Mesenchymal stem cell (in vitro differentiated cells and primary cell): ENCODE results near the gene MEIOSIN.
"Not testable (repeated sequence)": the region's sequence is repeated elsewhere in the genome, so short reads cannot be mapped to it uniquely, and the experiment has no call there.

Experiments
- DNase-seq: peaks from one replicate; pipeline ENCODE4 v3.0.0-alpha.2; 2013
- H2AFZ ChIP-seq: one replicate; pipeline ENCODE4 v1.6.1; 2013; ENCODE audit warnings: low read depth, mild to moderate bottlenecking, control low read depth, inconsistent platforms, low read length, moderate library complexity
- H2AK5ac ChIP-seq: 2 replicates; pipeline ENCODE4 v1.6.1; 2013; ENCODE audit warnings: low read length, moderate library complexity, mild to moderate bottlenecking, inconsistent platforms; ENCODE audit not compliant: severe bottlenecking
- H2BK120ac ChIP-seq: one replicate; pipeline ENCODE4 v1.6.1; 2013; ENCODE audit warnings: low read depth, mild to moderate bottlenecking, inconsistent platforms, low read length, moderate library complexity
- H2BK12ac ChIP-seq, 2 experiments: one replicate each; pipeline ENCODE4 v1.6.1; 2013; ENCODE audit warnings: inconsistent platforms in 2 of 2, low read length in 2 of 2, mild to moderate bottlenecking in 2 of 2, moderate library complexity in 2 of 2, control low read depth in 1 of 2
- H2BK15ac ChIP-seq: one replicate; pipeline ENCODE4 v1.6.1; 2013; ENCODE audit warnings: mild to moderate bottlenecking, low read depth, inconsistent platforms; ENCODE audit not compliant: poor library complexity, severe bottlenecking
- H2BK5ac ChIP-seq: 2 replicates; pipeline ENCODE4 v1.6.1; 2013; ENCODE audit warnings: low read depth, mild to moderate bottlenecking, low read length, control low read depth, inconsistent platforms; ENCODE audit not compliant: poor library complexity, severe bottlenecking
- H3K14ac ChIP-seq, 2 experiments: one replicate each; pipeline ENCODE4 v1.6.1; 2013; ENCODE audit warnings: inconsistent platforms in 2 of 2, low read length in 2 of 2, control low read depth in 1 of 2, mild to moderate bottlenecking in 1 of 2, moderate library complexity in 1 of 2
- H3K18ac ChIP-seq, 2 experiments: one replicate each; pipeline ENCODE4 v1.6.1; 2013; ENCODE audit warnings: inconsistent platforms in 2 of 2, low read length in 2 of 2, control low read depth in 1 of 2, low read depth in 1 of 2, mild to moderate bottlenecking in 1 of 2
- H3K23ac ChIP-seq, 2 experiments: one replicate each; pipeline ENCODE4 v1.6.1; 2013; ENCODE audit warnings: inconsistent platforms in 2 of 2, low read length in 2 of 2, mild to moderate bottlenecking in 2 of 2, moderate library complexity in 2 of 2, control low read depth in 1 of 2
- H3K27ac ChIP-seq: 2 replicates; pipeline ENCODE4 v1.5.1; 2013; ENCODE audit warnings: mild to moderate bottlenecking, moderate library complexity, low read length, control low read depth, inconsistent platforms; ENCODE audit not compliant: poor library complexity, severe bottlenecking
- H3K27me3 ChIP-seq, 2 experiments: 2 replicates each; pipeline versions ENCODE4 v1.6.1 to v1.7.0; 2013; ENCODE audit warnings: low read length in 2 of 2, mild to moderate bottlenecking in 2 of 2, moderate library complexity in 2 of 2, control low read depth in 1 of 2, inconsistent platforms in 1 of 2; ENCODE audit not compliant: control insufficient read depth in 1 of 2, insufficient read depth in 1 of 2
- H3K36me3 ChIP-seq, 2 experiments: 2 replicates each; pipeline versions ENCODE4 v1.6.1 to v1.7.0; 2013; ENCODE audit warnings: low read length in 2 of 2, control low read depth in 1 of 2, inconsistent platforms in 1 of 2, low read depth in 1 of 2, mild to moderate bottlenecking in 1 of 2; ENCODE audit not compliant: insufficient read depth in 2 of 2, control insufficient read depth in 1 of 2
- H3K4ac ChIP-seq, 2 experiments: one replicate each; pipeline ENCODE4 v1.6.1; 2013; ENCODE audit warnings: inconsistent platforms in 2 of 2, low read length in 2 of 2, mild to moderate bottlenecking in 2 of 2, moderate library complexity in 2 of 2, control low read depth in 1 of 2, low read depth in 1 of 2
- H3K4me1 ChIP-seq: 2 replicates; pipeline ENCODE4 v1.6.1; 2013; ENCODE audit warnings: low read depth, low read length, control low read depth; ENCODE audit not compliant: control insufficient read depth, insufficient read depth
- H3K4me2 ChIP-seq: 2 replicates; pipeline ENCODE4 v1.6.1; 2013; ENCODE audit warnings: low read length, mild to moderate bottlenecking, inconsistent platforms; ENCODE audit not compliant: poor library complexity, severe bottlenecking
- H3K4me3 ChIP-seq, 2 experiments: 2 replicates each; pipeline versions ENCODE4 v1.5.1 to v1.7.0; 2013; ENCODE audit warnings: low read length in 2 of 2, mild to moderate bottlenecking in 2 of 2, control low read depth in 1 of 2, low read depth in 1 of 2; ENCODE audit not compliant: insufficient read depth in 1 of 2
- H3K79me1 ChIP-seq: replicated peaks from 2 replicates; pipeline ENCODE4 v1.6.1; 2013; ENCODE audit warnings: mild to moderate bottlenecking, control low read depth, low read length, inconsistent platforms; ENCODE audit not compliant: poor library complexity, severe bottlenecking
- H3K9ac ChIP-seq: 2 replicates; pipeline ENCODE4 v1.7.0; 2013; ENCODE audit warnings: mild to moderate bottlenecking, low read length, moderate library complexity
- H3K9me3 ChIP-seq: 2 replicates; pipeline ENCODE4 v1.7.0; 2013; ENCODE audit warnings: mild to moderate bottlenecking, low read length; ENCODE audit not compliant: control insufficient read depth
- H4K8ac ChIP-seq: one replicate; pipeline ENCODE4 v1.6.1; 2013; ENCODE audit warnings: inconsistent platforms, mild to moderate bottlenecking, low read length, moderate library complexity
- H4K91ac ChIP-seq: one replicate; pipeline ENCODE4 v1.6.1; 2013; ENCODE audit warnings: mild to moderate bottlenecking, low read length, inconsistent platforms
- WGBS: methylation state at CpG from one replicate; pipeline ENCODE4 v1.1.7; 2013; ENCODE audit warnings: mixed read lengths; 5-methylcytosine and 5-hydroxymethylcytosine counted together

The MEIOSIN gene

GRCh38 chr19:45745606-45746005 is 12.4 kb downstream of the MEIOSIN start:
- Histone ChIP-seq H3K18ac (no peak overlapping the region), H2AK5ac (no peak overlapping the region), H4K91ac (no peak overlapping the region), H2BK5ac (no peak overlapping the region), H3K23ac (no peak overlapping the region), H3K36me3 (no peaks in the 10 kb centered on the region), H3K27ac (no peak overlapping the region), H2AFZ (no peak overlapping the region), H4K8ac (no peak overlapping the region), H3K79me1 (no peaks in the 10 kb centered on the region), H3K27me3 (peaks cover 7 to 10% of the 10 kb centered on the region in 2 experiments), H3K14ac (no peak overlapping the region), H3K4me1 (no peaks in the 10 kb centered on the region), H3K4me3 (no peak overlapping the region), H3K9me3 (no peaks in the 10 kb centered on the region), H2BK15ac (no peak overlapping the region), H3K4ac (no peak overlapping the region), H2BK12ac (no peak overlapping the region), H3K9ac (no peak overlapping the region), H2BK120ac (no peak overlapping the region), H3K4me2 (no peak overlapping the region)
- WGBS = 86% methylated on average over 6 of the region's 6 CpGs
- DNase-seq = no peak

- Histone ChIP-seq H3K14ac (no peak overlapping the region), H3K4me1 (no peaks in the 10 kb centered on the region), H2AFZ (no peak overlapping the region), H2BK120ac (no peak overlapping the region), H3K4me3 (no peak overlapping the region), H2AK5ac (no peak overlapping the region), H3K79me1 (no peaks in the 10 kb centered on the region), H3K23ac (no peak overlapping the region), H3K9ac (no peak overlapping the region), H4K91ac (no peak overlapping the region), H3K4ac (peak overlapping the region in 1 of 2 experiments; percentile 51), H2BK15ac (no peak overlapping the region), H2BK5ac (no peak overlapping the region), H3K18ac (no peak overlapping the region), H3K4me2 (no peak overlapping the region), H3K27ac (no peak overlapping the region), H3K27me3 (peaks cover 7 to 10% of the 10 kb centered on the region in 2 experiments), H3K9me3 (no peaks in the 10 kb centered on the region), H3K36me3 (no peaks in the 10 kb centered on the region), H4K8ac (no peak overlapping the region), H2BK12ac (no peak overlapping the region)
- 82% methylated on average over 5 of the region's 5 CpGs for WGBS
- DNase-seq = no peak
Measured at GRCh38 chr19:45746866-45747265, 13.6 kb downstream of the MEIOSIN start.

- no peak overlapping the region for H3K18ac ChIP-seq
- H3K4me3 ChIP-seq = no peak overlapping the region
- no peak overlapping the region for H2BK120ac ChIP-seq
- peaks cover 7 to 10% of the 10 kb centered on the region in 2 experiments for H3K27me3 ChIP-seq
- no peak overlapping the region for H4K91ac ChIP-seq
- no peak overlapping the region for H2BK15ac ChIP-seq
- H3K4ac ChIP-seq = no peak overlapping the region
- H3K9ac ChIP-seq = no peak overlapping the region
- no peak overlapping the region for H3K14ac ChIP-seq
- H2AFZ ChIP-seq = no peak overlapping the region
- H3K79me1 ChIP-seq = no peaks in the 10 kb centered on the region
- 72% methylated on average over 3 of the region's 5 CpGs for WGBS
- no peak for DNase-seq
- no peak overlapping the region for H3K27ac ChIP-seq
- no peak overlapping the region for H2BK5ac ChIP-seq
- H3K4me1 ChIP-seq = no peaks in the 10 kb centered on the region
- H3K23ac ChIP-seq = no peak overlapping the region
- H4K8ac ChIP-seq = no peak overlapping the region
- no peak overlapping the region for H2AK5ac ChIP-seq
- H3K36me3 ChIP-seq = no peaks in the 10 kb centered on the region
- no peaks in the 10 kb centered on the region for H3K9me3 ChIP-seq
- no peak overlapping the region for H2BK12ac ChIP-seq
- H3K4me2 ChIP-seq = no peak overlapping the region
Measured at GRCh38 chr19:45747513-45747912, 14.3 kb downstream of the MEIOSIN start.

- H3K9ac ChIP-seq, H2BK15ac ChIP-seq, H2BK12ac ChIP-seq, H3K9me3 ChIP-seq, H3K4me3 ChIP-seq, H3K23ac ChIP-seq, H2AK5ac ChIP-seq, H3K36me3 ChIP-seq, H2BK5ac ChIP-seq, H3K4me2 ChIP-seq, H3K79me1 ChIP-seq, H3K4ac ChIP-seq, DNase-seq, H3K18ac ChIP-seq, H2AFZ ChIP-seq, H2BK120ac ChIP-seq, H3K27me3 ChIP-seq, H3K4me1 ChIP-seq, H4K91ac ChIP-seq, H3K27ac ChIP-seq, H4K8ac ChIP-seq, H3K14ac ChIP-seq: not testable (repeated sequence)
- WGBS = 91% methylated on average over 6 of the region's 10 CpGs
Measured at GRCh38 chr19:45751483-45751882, 18.2 kb downstream of the MEIOSIN start.
